GM12878 (cell line): ENCODE measurements around the gene ETAA1. TPM values are rescaled to one million over a fixed set of nuclear protein-coding genes. Genes with fewer than 3 reads are reported as not detected.

Experiments
- ATAC-seq: fragments of 200-7000 bp; cut with Tn5 transposase; 3 replicates; pipeline ENCODE4 v1.9.1; 2020; ENCODE audit warnings: mild to moderate bottlenecking, moderate library complexity
- BruUV-seq: library from RNA; stranded (reverse); fragments of 400-500 nt; replicated peaks from 2 replicates; lab custom pipeline; 2021; lab: Mats Ljungman, UMichigan
- CTCF ChIA-PET: fragments of 300-600 bp; sonication (Branson Sonifier 250); formaldehyde crosslinking; extraction: SDS; loops from one replicate; lab custom pipeline; 2021; ENCODE audit warnings: inconsistent platforms; lab: Yijun Ruan, JAX
- POLR2A ChIA-PET: fragments of 350-600 bp; formaldehyde crosslinking; extraction: SDS; loops from one replicate; lab custom pipeline; 2021; ENCODE audit warnings: inconsistent platforms; lab: Charles Lee
- RAD21 ChIA-PET: fragments of 300-600 bp; sonication (Branson Sonifier 250); formaldehyde crosslinking; loops from one replicate; lab custom pipeline; 2023; ENCODE audit warnings: antibody characterized with exemption; ENCODE audit not compliant: unreplicated experiment; lab: Charles Lee
- SMC1A ChIA-PET: fragments of 300-600 bp; sonication (Branson Sonifier 250); formaldehyde crosslinking; loops from one replicate; lab custom pipeline; 2023; ENCODE audit not compliant: unreplicated experiment, uncharacterized antibody; lab: Charles Lee
- DNase-seq: peaks from one replicate; pipeline ENCODE4 v3.0.0-alpha.2; 2011; ENCODE audit warnings: low read depth, low spot score
- FAIRE-seq: peaks from 3 replicates; lab custom pipeline; 2011; peaks lifted over from hg19 to GRCh38; lab: Jason Lieb, UNC
- H2AFZ ChIP-seq: 2 replicates; pipeline ENCODE4 v1.6.0; 2011; ENCODE audit warnings: low read depth, low read length, control low read depth; ENCODE audit not compliant: control insufficient read depth
- H3K27ac ChIP-seq: 2 replicates; pipeline ENCODE4 v1.5.1; 2011; ENCODE audit warnings: control low read depth; ENCODE audit not compliant: control insufficient read depth, insufficient read depth
- H3K27me3 ChIP-seq, 2 experiments: replicated peaks in 1 of 2; 2 replicates each; pipeline versions ENCODE4 v1.6.0 to v1.6.1; 2011; ENCODE audit warnings: low read length in 1 of 2; ENCODE audit not compliant: control insufficient read depth in 2 of 2, insufficient read depth in 2 of 2
- H3K36me3 ChIP-seq, 2 experiments: 2 replicates each; pipeline ENCODE4 v1.5.1; 2011; ENCODE audit warnings: low read length in 1 of 2; ENCODE audit not compliant: control insufficient read depth in 2 of 2, insufficient read depth in 2 of 2
- H3K4me1 ChIP-seq: 2 replicates; pipeline ENCODE4 v1.6.1; 2011; ENCODE audit warnings: mild to moderate bottlenecking, low read length, moderate library complexity, mixed read lengths; ENCODE audit not compliant: control insufficient read depth, insufficient read depth
- H3K4me2 ChIP-seq: 2 replicates; pipeline ENCODE4 v1.6.0; 2011; ENCODE audit warnings: control low read depth; ENCODE audit not compliant: control insufficient read depth, insufficient read depth
- H3K4me3 ChIP-seq: fragments of 200-600 bp; sonication (generic); 2 replicates; pipeline ENCODE4 v1.5.1; 2016
- H3K79me2 ChIP-seq: 2 replicates; pipeline ENCODE4 v1.6.0; 2011; ENCODE audit warnings: low read length; ENCODE audit not compliant: control insufficient read depth, insufficient read depth
- H3K9ac ChIP-seq: 2 replicates; pipeline ENCODE4 v1.8.0; 2011; ENCODE audit warnings: low read length, control low read depth, mixed read lengths; ENCODE audit not compliant: control insufficient read depth, insufficient read depth
- H3K9me3 ChIP-seq: replicated peaks from 3 replicates; pipeline ENCODE4 v1.5.1; 2011; ENCODE audit warnings: mild to moderate bottlenecking, low read length; ENCODE audit not compliant: control insufficient read depth, insufficient read depth
- H4K20me1 ChIP-seq: 2 replicates; pipeline ENCODE4 v1.6.0; 2011; ENCODE audit not compliant: control insufficient read depth, insufficient read depth
- ATF7 ChIP-seq: fragments of 450-650 bp; IDR thresholded peaks from 2 replicates; pipeline ENCODE4 v1.6.1; 2016; ENCODE audit warnings: low read depth, mild to moderate bottlenecking
- ETV6 ChIP-seq, 2 experiments: fragments of 450-650 bp in 1 of 2; IDR thresholded peaks in 1 of 2; conservative IDR thresholded peaks in 1 of 2; 2 replicates each; pipeline ENCODE4 v1.6.1; 2014; ENCODE audit warnings: antibody characterized with exemption in 1 of 2, borderline replicate concordance in 1 of 2, low read depth in 1 of 2, mild to moderate bottlenecking in 1 of 2, moderate library complexity in 1 of 2
- MEF2B ChIP-seq: fragments of 450-650 bp; IDR thresholded peaks from 2 replicates; pipeline ENCODE4 v1.6.1; 2018; ENCODE audit warnings: mild to moderate bottlenecking, moderate library complexity; ENCODE audit not compliant: partially characterized antibody, poor library complexity, severe bottlenecking
- MTA2 ChIP-seq: fragments of 450-650 bp; IDR thresholded peaks from 2 replicates; pipeline ENCODE4 v1.6.1; 2016; ENCODE audit warnings: low read depth, mild to moderate bottlenecking, moderate library complexity
- RELB ChIP-seq: fragments of 450-650 bp; IDR thresholded peaks from 2 replicates; pipeline ENCODE4 v1.6.1; 2017; ENCODE audit warnings: low read depth, mild to moderate bottlenecking, moderate library complexity
- SUPT20H ChIP-seq: IDR thresholded peaks from 2 replicates; pipeline ENCODE4 v1.6.1; 2011; ENCODE audit warnings: low read depth, mild to moderate bottlenecking, low read length, moderate library complexity, borderline replicate concordance; ENCODE audit not compliant: control insufficient read depth
- ZNF24 ChIP-seq: fragments of 450-650 bp; IDR thresholded peaks from 2 replicates; pipeline ENCODE4 v1.6.1; 2017; ENCODE audit warnings: antibody characterized with exemption, mild to moderate bottlenecking
- WGBS: methylation state at CpG from one replicate; pipeline ENCODE4 v1.1.6; 2016; ENCODE audit warnings: low lambda C conversion rate; ENCODE audit not compliant: insufficient replicate concordance, insufficient coverage; ENCODE audit errors: missing lambda C conversion rate; 5-methylcytosine and 5-hydroxymethylcytosine counted together
- in situ Hi-C: fragments of 300-500 bp; cut with MboI; formaldehyde crosslinking; loops from 9 replicates; pipeline ENCODE4 v1.14.3; 2018; ENCODE audit warnings: mixed read lengths
- intact Hi-C: fragments of 100-400 bp; cut with micrococcal nuclease; formaldehyde crosslinking; loops from one replicate; pipeline ENCODE4 v1.14.2; 2022; ENCODE audit not compliant: unreplicated experiment
- polyA plus RNA-seq, 11 experiments: library from polyadenylated mRNA; depleted of rRNA in 4 of 11; unstranded in 6 of 11; stranded (reverse) in 5 of 11; fragments of >200 nt; fragmentation: Nextera tagmentation in 4 of 11; fragmentation: Illumina TruSeq in 1 of 11; extraction: Ambion mirVana in 4 of 11; extraction: Trizol in 1 of 11; gene quantifications; 1 replicate in 1 of 11; 2 replicates in 10 of 11; pipeline versions ENCODE4 v1.2.1 to v1.2.3, GENCODE V29; 2011 to 2016; ENCODE audit warnings: inconsistent platforms in 2 of 11, missing spikeins in 2 of 11, low read depth in 1 of 11
- total RNA-seq, 4 experiments: library from RNA; depleted of rRNA in 3 of 4; stranded (reverse); fragments of >200 nt in 3 of 4; fragmentation: Illumina TruSeq in 1 of 4; extraction: Trizol in 1 of 4; gene quantifications; 2 replicates each; pipeline versions ENCODE4 v1.2.1 to v1.2.3, GENCODE V29; 2013 to 2021

ETAA1 gene
- total and polyA plus RNA-seq, 10 of the 15 experiments (the other 5 are each of a cell fraction or from before 2014, with no cell fraction given) = 4.2 to 24.2 (median 13.4) TPM

- no peak for TF ChIP-seq RELB
These were observed 18.1 kb upstream of the ETAA1 start (continued) for GRCh38 chr2:67379048-67379447.

DNA sequence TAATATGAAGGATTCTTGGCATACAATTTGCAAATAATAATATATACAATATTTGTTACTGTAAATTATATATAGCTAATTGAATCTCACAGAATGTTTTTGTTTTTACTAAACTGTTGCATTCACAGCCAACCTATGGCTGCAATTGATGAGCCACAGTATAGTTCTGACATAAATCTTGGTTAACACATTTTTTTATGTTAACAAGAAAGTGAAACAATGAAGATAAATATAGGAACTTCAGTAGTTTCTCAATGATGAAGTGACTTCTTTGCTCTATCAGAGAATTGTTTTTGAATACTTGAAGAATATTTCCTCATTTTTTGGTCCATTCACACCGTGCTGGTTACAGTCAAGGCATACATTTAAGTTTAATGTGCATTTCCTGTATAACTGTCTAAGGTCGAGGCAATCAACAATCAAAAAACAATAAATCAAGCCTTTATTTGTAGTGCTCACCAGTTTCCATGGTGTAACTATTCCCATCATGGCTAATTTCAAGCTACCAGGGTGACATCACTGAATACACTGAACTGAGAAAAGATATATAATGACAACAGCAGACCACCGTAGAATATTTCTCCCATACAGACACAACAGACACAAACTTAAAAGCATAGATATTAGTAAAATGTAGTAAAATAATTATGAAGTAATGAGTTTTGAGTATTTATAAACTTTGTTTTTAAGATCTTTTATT lies 12.9 kb upstream of the ETAA1 start:
- 19% methylated on average over 3 of the region's 3 CpGs for WGBS
- BruUV-seq = no TSS peak
- CTCF ChIA-PET = no interaction called here
- ATAC-seq (peak; percentile 68), FAIRE-seq (peak; percentile 35), DNase-seq (no peak)
- Histone ChIP-seq H4K20me1 (no peaks in the 10 kb centered on the region), H3K9me3 (no peaks in the 10 kb centered on the region), H3K4me2 (no peak overlapping the region), H2AFZ (no peak overlapping the region), H3K9ac (no peak overlapping the region), H3K27me3 (no peaks in the 10 kb centered on the region), H3K79me2 (no peaks in the 10 kb centered on the region), H3K27ac (no peak overlapping the region), H3K36me3 (no peaks in the 10 kb centered on the region), H3K4me3 (no peak overlapping the region), H3K4me1 (no peaks in the 10 kb centered on the region)
- SMC1A ChIA-PET = interaction anchor here (0.6 to 1.8 kb wide), 3 partner anchors 8 to 106 kb away, joined by 3 to 4 read pairs (median 3); no protein-coding TSS in a partner anchor
- TF ChIP-seq SUPT20H (no peak), MEF2B (peak; percentile 41), MTA2 (peak; percentile 57; the same call in 1 of the 2 replicates), ATF7 (peak; percentile 44; the same call in 1 of the 2 replicates), ZNF24 (peak; percentile 61; the same call in 1 of the 2 replicates), ETV6 (conservative IDR thresholded peaks at IDR 0.05 in 1 of 2, IDR thresholded peaks at IDR 0.05 in 1 of 2; ENCODE audit: borderline replicate concordance in 1 of 2, low read depth in 1 of 2) (no peak)
- intact Hi-C loops (no loop called here), in situ Hi-C loops (no loop called here)
- POLR2A ChIA-PET = no interaction called here
- RAD21 ChIA-PET = interaction anchor here (1.0 kb wide), 1 partner anchor 21 kb away, joined by 3 read pairs; no protein-coding TSS in a partner anchor
